Activated CD8-positive, alpha-beta T cell treated with anti-CD3 and anti-CD28 coated beads for 36 hours (primary cell): ENCODE results near the gene CDKN1B. TPM values are rescaled to one million over a fixed set of nuclear protein-coding genes. Genes with fewer than 3 reads are reported as not detected.

Experiments used
- ATAC-seq: fragments of 200-7000 bp; cut with Tn5 transposase; one replicate; pipeline ENCODE4 v1.10.0; 2021; ENCODE audit warnings: mild to moderate bottlenecking, moderate library complexity
- CTCF ChIA-PET: fragments of 350-600 bp; sonication (Branson Sonifier 250); formaldehyde crosslinking; loops from one replicate; lab custom pipeline; 2021; ENCODE audit warnings: antibody characterized with exemption; lab: Charles Lee
- POLR2A ChIA-PET: fragments of 350-600 bp; sonication (Branson Sonifier 250); formaldehyde crosslinking; loops from one replicate; lab custom pipeline; 2021; ENCODE audit warnings: antibody characterized with exemption; lab: Charles Lee
- DNase-seq: peaks from one replicate; pipeline ENCODE4 v3.0.0-alpha.2; 2020
- H3K27ac Mint-ChIP-seq: one replicate; pipeline ENCODE4 v1.8.0; 2021; ENCODE audit warnings: mild to moderate bottlenecking, mixed read lengths
- H3K27me3 Mint-ChIP-seq: one replicate; pipeline ENCODE4 v1.8.0; 2021; ENCODE audit warnings: mixed read lengths
- H3K36me3 Mint-ChIP-seq: one replicate; pipeline ENCODE4 v1.8.0; 2021; ENCODE audit warnings: low read depth, mixed read lengths
- H3K4me1 Mint-ChIP-seq: one replicate; pipeline ENCODE4 v1.8.0; 2021; ENCODE audit warnings: low read depth, mixed read lengths
- H3K4me3 Mint-ChIP-seq: one replicate; pipeline ENCODE4 v1.8.0; 2021; ENCODE audit warnings: mild to moderate bottlenecking, moderate library complexity, mixed read lengths
- H3K9me3 Mint-ChIP-seq: one replicate; pipeline ENCODE4 v1.8.0; 2021; ENCODE audit warnings: mixed read lengths
- intact Hi-C: fragments of 100-400 bp; cut with micrococcal nuclease; formaldehyde crosslinking; loops from one replicate; pipeline ENCODE4 v1.10.0; 2022
- total RNA-seq, 2 experiments: library from RNA; stranded (reverse); gene quantifications; one replicate each; pipeline ENCODE4 v1.2.3, GENCODE V29; 2021
- TF ChIP-seq, protein P1 (sequence below): fragments of 200-600 bp; IDR thresholded peaks from one replicate; pipeline ENCODE4 v1.8.0; 2022; ENCODE audit warnings: antibody characterized with exemption, mild to moderate bottlenecking

Gene CDKN1B
- total RNA-seq, 2 experiments from 2014 or later: 39.9 to 40.8 TPM

- DNase-seq (no peak), ATAC-seq (no peak)
- H3K4me1 Mint-ChIP-seq: peaks cover 45% of the 10 kb centered on the region
- H3K4me3 Mint-ChIP-seq: no peak overlapping the region
- CTCF ChIA-PET: interaction anchor here (0.6 to 4.1 kb wide), 4 partner anchors 16 to 135 kb away, joined by 3 to 33 read pairs (median 14); partner anchors contain the start of gene CDKN1B
- intact Hi-C loops: loop anchor here (5.0 kb wide), 1 partner anchor 87 kb away; the partner anchor contains the start of gene CREBL2
- TF ChIP-seq, protein P1, sequence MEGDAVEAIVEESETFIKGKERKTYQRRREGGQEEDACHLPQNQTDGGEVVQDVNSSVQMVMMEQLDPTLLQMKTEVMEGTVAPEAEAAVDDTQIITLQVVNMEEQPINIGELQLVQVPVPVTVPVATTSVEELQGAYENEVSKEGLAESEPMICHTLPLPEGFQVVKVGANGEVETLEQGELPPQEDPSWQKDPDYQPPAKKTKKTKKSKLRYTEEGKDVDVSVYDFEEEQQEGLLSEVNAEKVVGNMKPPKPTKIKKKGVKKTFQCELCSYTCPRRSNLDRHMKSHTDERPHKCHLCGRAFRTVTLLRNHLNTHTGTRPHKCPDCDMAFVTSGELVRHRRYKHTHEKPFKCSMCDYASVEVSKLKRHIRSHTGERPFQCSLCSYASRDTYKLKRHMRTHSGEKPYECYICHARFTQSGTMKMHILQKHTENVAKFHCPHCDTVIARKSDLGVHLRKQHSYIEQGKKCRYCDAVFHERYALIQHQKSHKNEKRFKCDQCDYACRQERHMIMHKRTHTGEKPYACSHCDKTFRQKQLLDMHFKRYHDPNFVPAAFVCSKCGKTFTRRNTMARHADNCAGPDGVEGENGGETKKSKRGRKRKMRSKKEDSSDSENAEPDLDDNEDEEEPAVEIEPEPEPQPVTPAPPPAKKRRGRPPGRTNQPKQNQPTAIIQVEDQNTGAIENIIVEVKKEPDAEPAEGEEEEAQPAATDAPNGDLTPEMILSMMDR: no peak
- POLR2A ChIA-PET: interaction anchor here (0.8 to 10.8 kb wide), 3 partner anchors 16 to 26 kb away, joined by 3 to 151 read pairs (median 49); partner anchors contain the start of gene CDKN1B
- no peaks in the 10 kb centered on the region for H3K9me3 Mint-ChIP-seq
- H3K36me3 Mint-ChIP-seq: peaks cover 12% of the 10 kb centered on the region
- H3K27ac Mint-ChIP-seq: no peak overlapping the region
- no peaks in the 10 kb centered on the region for H3K27me3 Mint-ChIP-seq
Observed at GRCh38 chr12:12699345-12699744, 17.8 kb upstream of the CDKN1B start.

- Mint-ChIP-seq H3K9me3 (no peaks in the 10 kb centered on the region), H3K27me3 (no peaks in the 10 kb centered on the region), H3K27ac (no peak overlapping the region), H3K4me3 (no peak overlapping the region), H3K4me1 (peaks cover 49% of the 10 kb centered on the region), H3K36me3 (peaks cover 7% of the 10 kb centered on the region)
- DNase-seq (no peak), ATAC-seq (no peak)
- CTCF ChIA-PET: interaction anchor here (0.6 to 4.1 kb wide), 3 partner anchors 15 to 136 kb away, joined by 3 to 33 read pairs (median 25); partner anchors contain the start of gene CDKN1B
- POLR2A ChIA-PET: interaction anchor here (0.8 to 10.8 kb wide), 4 partner anchors 15 to 27 kb away, joined by 3 to 151 read pairs (median 4); partner anchors contain the start of gene CDKN1B
- TF ChIP-seq, protein P1: no peak
- intact Hi-C loops: no loop called here
Observed at GRCh38 chr12:12700254-12700653, 16.9 kb upstream of the CDKN1B start.

- TF ChIP-seq, protein P1: no peak
- ATAC-seq: no peak
- DNase-seq: no peak
- Mint-ChIP-seq H3K4me3 (no peak overlapping the region), H3K27me3 (no peaks in the 10 kb centered on the region), H3K4me1 (peaks cover 43% of the 10 kb centered on the region), H3K27ac (no peak overlapping the region), H3K36me3 (no peaks in the 10 kb centered on the region), H3K9me3 (no peaks in the 10 kb centered on the region)
- ChIA-PET CTCF (interaction anchor here (1.0 to 1.4 kb wide), 6 partner anchors 9 to 324 kb away, joined by 3 to 12 read pairs (median 6); no protein-coding TSS in a partner anchor), POLR2A (interaction anchor here (0.6 to 10.8 kb wide), 5 partner anchors 14 to 26 kb away, joined by 3 to 151 read pairs (median 4); partner anchors contain the start of gene CDKN1B)
- intact Hi-C loops: no loop called here
Observed at GRCh38 chr12:12701457-12701856, 15.7 kb upstream of the CDKN1B start.

DNA sequence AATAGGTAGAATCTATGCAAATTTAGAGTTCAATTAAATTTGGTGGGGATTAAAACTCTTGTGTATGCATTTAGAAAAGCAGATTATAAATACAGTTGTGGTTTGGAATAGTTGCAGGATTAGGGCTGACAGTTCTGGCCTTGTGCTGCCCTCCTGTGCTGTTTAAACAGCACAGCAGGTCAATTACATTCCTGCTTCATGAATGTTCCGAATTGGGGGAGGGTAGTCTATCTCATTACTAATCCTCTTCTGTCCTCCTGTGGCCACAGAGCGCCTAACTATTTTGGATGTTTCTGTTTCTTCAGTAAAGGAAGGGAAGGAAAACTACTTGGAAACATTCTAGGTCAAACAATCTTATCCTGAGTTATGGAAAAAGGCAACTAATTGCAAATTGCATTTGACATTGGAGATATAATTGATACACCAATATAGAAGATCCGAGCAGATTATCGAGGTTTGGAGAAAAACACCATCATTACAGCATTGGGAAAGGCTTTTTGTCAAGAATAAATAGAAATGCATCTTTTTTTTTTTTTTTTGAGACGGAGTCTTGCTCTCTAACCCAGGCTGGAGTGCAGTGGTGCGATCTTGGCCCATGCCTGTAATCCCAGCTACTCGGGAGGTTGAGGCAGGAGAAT is 12.5 kb upstream of the CDKN1B start:
- TF ChIP-seq, protein P1: no peak
- peak; percentile 79 for ATAC-seq
- Mint-ChIP-seq H3K27ac (peak overlapping the region; percentile 18), H3K4me3 (no peak overlapping the region), H3K27me3 (no peaks in the 10 kb centered on the region), H3K9me3 (no peaks in the 10 kb centered on the region), H3K36me3 (no peaks in the 10 kb centered on the region), H3K4me1 (peaks cover 22% of the 10 kb centered on the region)
- intact Hi-C loops: no loop called here
- peak; percentile 47 for DNase-seq
- CTCF ChIA-PET: interaction anchor here (0.8 to 2.5 kb wide), 7 partner anchors 8 to 327 kb away, joined by 3 to 13 read pairs (median 6); no protein-coding TSS in a partner anchor
- POLR2A ChIA-PET: interaction anchor here (0.7 to 2.6 kb wide), 2 partner anchors 10 to 689 kb away, joined by 3 to 9 read pairs; no protein-coding TSS in a partner anchor
